WI38 (cell line): Measurements from ENCODE around the gene FNDC3A.

Experiments used
- H3K4me3 ChIP-seq: 2 replicates; pipeline ENCODE4 v1.5.1; 2011; ENCODE audit warnings: low read depth, mild to moderate bottlenecking, control low read depth, low read length
- CTCF ChIP-seq: IDR thresholded peaks from 2 replicates; pipeline ENCODE4 v1.5.1; 2012; ENCODE audit warnings: low read depth, mild to moderate bottlenecking, control low read depth, low read length

FNDC3A gene

GRCh38 chr13:49220036-49220855 lies 244.5 kb downstream of the FNDC3A start, which contains the start of gene MLNR:
Gene MLNR, plus strand, starts transcription at chr13:49220338. Its CDS starts 0 bp downstream, at chr13:49220338.
- H3K4me3 ChIP-seq: peak within 1 kb of the TSS; percentile 17; the same call in 1 of the 2 replicates
- no peak for TF ChIP-seq CTCF

GRCh38 chr13:49220856-49221589 lies 245.3 kb downstream of the FNDC3A start:
- TF ChIP-seq CTCF: no peak
- H3K4me3 ChIP-seq: peak overlapping the region; percentile 17; the same call in 1 of the 2 replicates

GRCh38 chr13:49221590-49221965 lies 245.9 kb downstream of the FNDC3A start:
- TF ChIP-seq CTCF: no peak
- no peak overlapping the region for H3K4me3 ChIP-seq

GRCh38 chr13:49225223-49226042 lies 249.7 kb downstream of the FNDC3A start:
- H3K4me3 ChIP-seq: no peak overlapping the region
- TF ChIP-seq CTCF: no peak

GRCh38 chr13:49226613-49227012 lies 250.9 kb downstream of the FNDC3A start:
- H3K4me3 ChIP-seq: no peak overlapping the region
- no peak for TF ChIP-seq CTCF

GRCh38 chr13:49234741-49235140 lies 259.0 kb downstream of the FNDC3A start:
- H3K4me3 ChIP-seq: no peak overlapping the region

More at GRCh38 chr13:49234741-49235140, 259.0 kb downstream of the FNDC3A start:
- TF ChIP-seq CTCF: no peak
